ENCODE results near the gene CDO1. TPM values are rescaled to one million over a fixed set of nuclear protein-coding genes. Genes with fewer than 3 reads are reported as not detected.

The CDO1 gene
- total RNA-seq (2014; rRNA removed; shearing (Covaris generic)), result not detected in 2 replicates

- peak; percentile 91 for DNase-seq (ENCODE audit: low spot score)
- in situ Hi-C loops (cut with HindIII; ENCODE audit: low sequenced_read_pairs), result no loop called here
Measured at GRCh38 chr5:115816226-115817081, at the start of gene CDO1. TSS of gene CDO1 (minus strand) at chr5:115816659. CDS start at chr5:115816397, 262 bp downstream.

DNA sequence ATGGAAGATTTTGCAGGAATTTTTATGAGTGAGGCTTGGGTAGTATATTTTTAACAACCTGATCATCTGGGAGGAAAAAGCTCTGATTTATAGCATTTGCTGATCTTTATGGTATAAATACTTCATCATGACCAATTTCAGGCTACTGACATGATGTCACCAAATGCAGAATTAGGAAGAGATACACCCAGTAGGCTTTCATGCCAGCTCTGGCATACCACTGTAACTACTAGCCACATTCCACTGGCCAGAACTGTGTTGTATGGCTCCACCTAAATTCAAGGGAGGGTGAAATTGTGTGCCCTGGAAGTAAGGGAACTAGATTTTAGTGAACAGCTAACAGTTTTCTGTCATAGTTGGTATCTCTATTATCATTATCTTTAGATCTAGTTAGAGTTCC, 42.9 kb upstream of the CDO1 start:
- in situ Hi-C loops (cut with HindIII; ENCODE audit: low sequenced_read_pairs), result no loop called here
- no peak for DNase-seq (ENCODE audit: low spot score)

DNA sequence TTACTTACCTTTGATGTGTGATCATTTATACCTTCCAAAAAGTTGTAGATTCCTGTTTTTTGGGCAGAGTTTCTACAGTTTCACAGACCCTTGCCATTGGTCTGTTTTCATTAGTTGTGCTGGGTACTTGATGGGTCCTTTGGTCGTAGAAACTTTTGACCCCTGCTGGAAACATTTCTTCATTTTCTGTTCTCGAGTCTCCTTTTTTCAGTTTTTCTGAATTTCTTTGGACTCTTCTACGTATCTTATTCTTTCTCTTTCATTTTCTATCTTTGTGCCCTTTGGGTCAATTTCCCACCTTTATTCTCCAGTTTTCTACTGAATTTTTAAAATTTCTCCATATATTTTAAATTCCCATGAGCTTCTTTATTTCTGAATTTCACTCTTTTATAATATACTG, 41.9 kb upstream of the CDO1 start:
- no peak for DNase-seq (ENCODE audit: low spot score)
- in situ Hi-C loops (cut with HindIII; ENCODE audit: low sequenced_read_pairs), result no loop called here

GRCh38 chr5:115857626-115858349, 41.3 kb upstream of the CDO1 start:
- in situ Hi-C loops (cut with HindIII; ENCODE audit: low sequenced_read_pairs), result no loop called here
- DNase-seq (ENCODE audit: low spot score), result no peak

DNA sequence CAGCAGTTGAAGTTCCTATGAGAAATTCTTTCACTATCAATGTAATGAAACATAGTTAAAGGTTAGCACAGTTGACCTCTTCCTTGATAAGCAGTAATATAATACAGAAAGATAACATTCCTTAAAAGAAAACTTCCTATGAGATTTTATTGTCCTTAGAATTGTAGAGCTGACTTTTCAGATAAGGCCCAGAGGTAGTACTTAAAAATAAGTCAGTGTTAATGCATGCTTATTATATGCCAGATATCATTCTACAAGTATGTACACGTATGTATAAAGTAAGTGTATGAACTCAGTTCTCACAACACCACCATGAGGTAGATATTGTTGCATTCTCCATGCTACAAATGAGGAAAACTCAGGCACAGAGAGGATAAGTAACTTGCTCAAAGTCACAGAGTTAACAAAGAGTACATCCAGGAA, 40.6 kb upstream of the CDO1 start:
- no peak for DNase-seq (ENCODE audit: low spot score)
- in situ Hi-C loops (cut with HindIII; ENCODE audit: low sequenced_read_pairs), result no loop called here

GRCh38 chr5:115855959-115856358, 39.5 kb upstream of the CDO1 start:
- in situ Hi-C loops (cut with HindIII; ENCODE audit: low sequenced_read_pairs), result no loop called here
- DNase-seq (ENCODE audit: low spot score), result no peak

GRCh38 chr5:115854139-115854538, 37.7 kb upstream of the CDO1 start:
- in situ Hi-C loops (cut with HindIII; ENCODE audit: low sequenced_read_pairs), result no loop called here
- DNase-seq (ENCODE audit: low spot score), result no peak

GRCh38 chr5:115850744-115851416, 34.4 kb upstream of the CDO1 start:
- DNase-seq (ENCODE audit: low spot score), result no peak
- in situ Hi-C loops (cut with HindIII; ENCODE audit: low sequenced_read_pairs), result no loop called here

DNA sequence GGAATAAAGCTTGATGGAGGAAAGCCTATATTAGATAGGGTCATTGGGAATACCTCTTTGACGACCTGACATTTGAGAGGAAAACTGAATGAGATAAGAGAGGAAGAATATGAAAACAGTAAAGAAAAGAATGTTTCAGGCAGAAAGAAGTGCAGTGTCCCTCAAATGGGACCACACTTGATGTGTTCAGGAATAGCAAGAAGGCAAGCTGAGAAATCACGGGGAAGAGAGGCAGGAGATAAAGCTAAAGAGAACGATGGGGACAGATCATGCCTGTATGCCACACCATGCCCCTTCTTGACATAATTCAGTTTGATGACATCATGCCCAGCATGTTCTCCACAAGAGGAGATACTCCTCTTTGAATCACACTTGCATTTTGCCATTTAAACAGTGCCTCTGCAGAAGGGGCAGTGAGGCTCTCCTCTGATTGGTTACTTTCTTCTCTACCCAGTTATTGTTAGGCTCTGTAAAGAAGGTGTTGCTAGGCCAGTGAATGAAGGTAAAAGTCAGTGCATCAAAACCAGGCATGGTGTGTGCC, 32.9 kb upstream of the CDO1 start:
- DNase-seq (ENCODE audit: low spot score), result no peak
- in situ Hi-C loops (cut with HindIII; ENCODE audit: low sequenced_read_pairs), result no loop called here

DNA sequence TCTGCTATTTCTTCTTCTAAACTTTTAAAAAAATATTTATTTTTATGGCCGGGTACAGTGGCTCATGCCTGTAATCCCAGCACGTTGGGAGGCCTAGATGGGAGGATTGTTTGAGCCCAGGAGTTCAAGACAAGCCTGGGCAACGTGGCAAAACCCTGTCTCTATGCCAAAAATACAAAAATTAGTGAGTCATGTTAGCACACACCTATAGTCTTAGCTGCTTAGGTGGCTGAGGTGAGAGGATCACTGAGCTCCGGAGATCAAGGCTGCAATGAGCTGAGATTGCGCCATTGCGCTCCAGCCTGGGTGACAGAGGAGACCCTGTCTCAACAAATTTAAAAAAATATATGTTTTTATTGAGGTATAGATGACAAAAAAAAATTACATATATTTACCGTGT, 30.8 kb upstream of the CDO1 start:
- no peak for DNase-seq (ENCODE audit: low spot score)
- in situ Hi-C loops (cut with HindIII; ENCODE audit: low sequenced_read_pairs), result no loop called here

- no peak for DNase-seq (ENCODE audit: low spot score)
- in situ Hi-C loops (cut with HindIII; ENCODE audit: low sequenced_read_pairs), result no loop called here
Measured at GRCh38 chr5:115844321-115844817, 27.9 kb upstream of the CDO1 start.

DNA sequence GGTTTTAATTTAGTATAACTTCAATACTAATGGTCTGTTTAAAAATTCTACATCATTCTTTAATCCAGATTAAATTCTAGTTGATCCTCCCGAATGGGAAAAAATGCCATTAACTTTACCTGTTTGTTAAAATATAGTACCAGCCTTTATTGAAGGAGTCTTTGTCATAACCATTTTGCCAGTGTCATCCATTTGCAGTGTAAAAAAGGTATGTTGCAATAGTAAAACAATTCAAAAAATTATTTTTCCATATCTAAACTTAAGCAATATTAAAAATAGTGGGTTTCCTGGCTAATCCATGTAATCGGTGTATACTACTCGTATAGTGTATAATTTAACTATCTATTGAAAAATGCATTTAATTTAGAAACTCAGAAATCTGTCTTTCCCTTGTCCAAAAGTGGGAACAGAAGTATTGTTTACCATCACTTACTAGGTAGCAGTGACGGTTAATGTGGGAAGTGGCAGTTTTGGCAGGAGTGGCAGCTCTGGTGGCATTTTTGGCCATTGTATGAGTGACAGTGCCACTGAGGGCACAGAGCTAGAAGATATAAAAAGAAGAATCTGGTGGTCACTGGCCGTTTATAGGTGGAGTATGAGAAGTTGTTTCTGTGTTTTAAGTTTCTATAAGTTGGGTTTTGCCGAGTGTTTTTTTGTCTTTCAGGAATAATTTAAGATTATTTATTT, 27.1 kb upstream of the CDO1 start:
- no peak for DNase-seq (ENCODE audit: low spot score)
- in situ Hi-C loops (cut with HindIII; ENCODE audit: low sequenced_read_pairs), result no loop called here

- in situ Hi-C loops (cut with HindIII; ENCODE audit: low sequenced_read_pairs), result no loop called here
- peak; percentile 35 for DNase-seq (ENCODE audit: low spot score)
Measured at GRCh38 chr5:115842952-115843351, 26.5 kb upstream of the CDO1 start.

GRCh38 chr5:115842089-115842935, 25.9 kb upstream of the CDO1 start:
- in situ Hi-C loops (cut with HindIII; ENCODE audit: low sequenced_read_pairs), result no loop called here
- peak; percentile 55 for DNase-seq (ENCODE audit: low spot score)

DNA sequence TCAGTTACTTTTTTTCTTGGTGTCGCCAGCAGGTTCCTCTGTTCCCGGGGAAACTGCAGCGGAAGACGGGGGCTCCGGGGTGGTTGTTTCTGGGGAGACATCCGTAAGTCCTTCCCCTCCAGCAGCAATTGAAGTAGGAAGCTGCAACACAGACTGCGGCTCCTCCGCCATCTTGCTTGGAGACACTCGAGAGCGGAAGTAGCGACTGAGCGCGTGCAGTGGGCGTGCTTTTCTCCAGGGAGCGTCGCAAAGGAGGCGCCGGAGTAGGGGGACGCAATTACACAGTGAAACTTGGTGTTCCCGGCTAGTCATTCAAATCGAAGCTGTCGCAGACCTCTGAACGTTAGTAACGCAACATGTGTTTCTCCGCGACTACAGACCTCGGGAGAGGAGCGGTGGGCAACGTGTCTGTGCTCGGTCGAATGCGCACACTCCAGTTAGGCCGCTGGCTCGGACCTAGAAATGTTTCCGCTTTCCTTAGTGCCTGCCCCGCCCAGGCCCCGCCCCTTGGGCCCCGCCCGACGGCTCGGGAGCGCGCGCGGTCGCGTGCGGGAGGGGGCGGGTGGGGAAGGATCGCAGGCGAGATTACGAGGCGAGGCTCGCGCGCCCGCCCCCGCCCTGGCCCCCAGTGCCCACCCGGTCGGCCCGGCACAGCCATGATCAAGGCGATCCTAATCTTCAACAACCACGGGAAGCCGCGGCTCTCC, 25.1 kb upstream of the CDO1 start, which contains the start of the genes AP3S1 and ATG12:
Gene AP3S1 (plus strand): TSS at position 554 of the 707 bp plus-strand sequence. CDS start 103 bp downstream, at position 657.
Gene ATG12 (minus strand): TSS at position 184 of the 707 bp plus-strand sequence. CDS start 13 bp downstream, at position 171.
- peak; percentile 92 for DNase-seq (ENCODE audit: low spot score)
- in situ Hi-C loops (cut with HindIII; ENCODE audit: low sequenced_read_pairs), result no loop called here

- peak; percentile 21 for DNase-seq (ENCODE audit: low spot score)
- in situ Hi-C loops (cut with HindIII; ENCODE audit: low sequenced_read_pairs), result no loop called here
Measured at GRCh38 chr5:115840873-115841272, 24.4 kb upstream of the CDO1 start.

DNA sequence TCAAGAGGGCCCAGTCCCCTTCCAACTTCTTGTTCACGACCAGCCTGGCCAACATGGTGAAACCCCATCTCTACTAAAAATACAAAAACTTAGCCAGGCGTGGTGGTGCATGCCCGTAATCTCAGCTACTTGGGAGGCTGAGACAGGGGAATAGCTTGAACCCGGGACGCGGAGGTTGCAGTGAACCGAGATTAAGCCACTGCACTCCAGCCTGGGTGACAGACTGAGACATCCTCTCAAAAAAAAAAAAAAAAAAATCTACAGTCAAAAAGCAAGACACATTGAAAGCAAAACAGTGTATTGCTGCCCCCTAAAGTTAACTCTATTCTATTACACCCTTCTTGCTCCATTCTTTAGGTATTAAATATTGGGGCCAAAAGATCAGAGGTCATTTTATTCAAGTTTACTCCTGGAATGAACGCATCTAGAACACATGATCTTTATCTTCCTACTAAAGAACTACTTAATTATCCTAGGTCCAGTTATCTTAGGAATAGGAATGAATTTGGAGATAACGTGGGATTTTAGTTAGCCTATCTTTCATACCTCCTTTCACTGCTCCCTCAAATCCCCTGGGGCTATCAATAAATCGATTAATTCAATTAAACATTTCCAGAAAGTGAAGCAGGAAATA, 22.5 kb upstream of the CDO1 start:
- DNase-seq (ENCODE audit: low spot score), result peak; percentile 74
- in situ Hi-C loops (cut with HindIII; ENCODE audit: low sequenced_read_pairs), result no loop called here

All from G401 (cell line).